MCF 10A (cell line): ENCODE measurements around the gene TRPC1. TPM values are rescaled to one million over a fixed set of nuclear protein-coding genes. Genes with fewer than 3 reads are reported as not detected.
"Not testable (repeated sequence)": the region's sequence is repeated elsewhere in the genome, so short reads cannot be mapped to it uniquely, and the experiment has no call there.

Experiments used
- BruUV-seq: library from RNA; stranded (reverse); fragments of 400-500 nt; replicated peaks from 2 replicates; lab custom pipeline; 2021; lab: Mats Ljungman, UMichigan
- CTCF ChIA-PET: fragments of 300-600 bp; sonication (Branson Sonifier 250); formaldehyde crosslinking; extraction: SDS; loops from one replicate; lab custom pipeline; 2021; ENCODE audit warnings: antibody characterized with exemption, inconsistent platforms; lab: Yijun Ruan, JAX
- POLR2A ChIA-PET: fragments of 300-600, 350-650 bp; sonication (Branson Sonifier 250); formaldehyde crosslinking; extraction: SDS; loops from one replicate; lab custom pipeline; 2020; ENCODE audit warnings: antibody characterized with exemption, inconsistent platforms; lab: Yijun Ruan, JAX
- DNase-seq: peaks from one replicate; pipeline ENCODE4 v3.0.0-alpha.2; 2018; ENCODE audit not compliant: unreplicated experiment
- H3K27ac Mint-ChIP-seq: one replicate; pipeline ENCODE4 v1.8.0; 2022; ENCODE audit warnings: mild to moderate bottlenecking, low read depth, mixed read lengths; ENCODE audit not compliant: unreplicated experiment
- H3K27me3 Mint-ChIP-seq: one replicate; pipeline ENCODE4 v1.8.0; 2022; ENCODE audit warnings: mixed read lengths; ENCODE audit not compliant: insufficient read depth, unreplicated experiment
- H3K36me3 Mint-ChIP-seq: one replicate; pipeline ENCODE4 v1.8.0; 2022; ENCODE audit warnings: mild to moderate bottlenecking, moderate library complexity, mixed read lengths; ENCODE audit not compliant: insufficient read depth, unreplicated experiment
- H3K4me1 Mint-ChIP-seq: one replicate; pipeline ENCODE4 v1.8.0; 2022; ENCODE audit warnings: mixed read lengths; ENCODE audit not compliant: insufficient read depth, unreplicated experiment
- H3K4me3 Mint-ChIP-seq: one replicate; pipeline ENCODE4 v1.8.0; 2022; ENCODE audit warnings: mild to moderate bottlenecking, moderate library complexity, mixed read lengths; ENCODE audit not compliant: unreplicated experiment
- H3K9me3 Mint-ChIP-seq: one replicate; pipeline ENCODE4 v1.8.0; 2022; ENCODE audit warnings: mixed read lengths; ENCODE audit not compliant: unreplicated experiment
- CTCF ChIP-seq: fragments of 200-600 bp; IDR thresholded peaks from one replicate; pipeline ENCODE4 v1.8.0; 2022; ENCODE audit warnings: antibody characterized with exemption, mild to moderate bottlenecking; ENCODE audit not compliant: unreplicated experiment
- intact Hi-C: fragments of 100-400 bp; cut with micrococcal nuclease; formaldehyde crosslinking; loops from 2 replicates; pipeline ENCODE4 v1.14.1; 2022
- total RNA-seq: library from RNA; stranded (reverse); gene quantifications from 2 replicates; pipeline ENCODE4 v1.2.3, GENCODE V29; 2022

TRPC1 gene
- total RNA-seq, 1 experiment from 2014 or later = 9.2 TPM

DNA sequence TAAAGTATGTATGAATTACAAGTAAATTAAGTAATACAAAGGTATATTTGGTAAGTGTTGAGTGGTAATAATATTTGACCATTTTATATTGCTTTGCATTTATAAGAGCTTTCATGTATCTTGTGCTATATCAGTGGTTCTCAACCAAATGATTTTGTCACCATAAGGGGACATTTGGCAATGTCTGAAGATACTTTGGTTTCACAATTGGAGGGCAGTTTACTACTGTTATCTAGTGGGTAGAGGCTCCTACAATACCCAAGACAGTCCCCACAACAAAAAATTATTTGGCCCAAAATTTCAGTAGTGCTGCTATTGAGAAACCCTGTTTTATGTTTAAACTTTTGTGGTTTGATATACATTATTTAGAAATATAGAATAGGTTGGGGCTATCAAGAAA, 14.6 kb downstream of the TRPC1 start:
- CTCF ChIA-PET = no interaction called here
- POLR2A ChIA-PET = no interaction called here
- no peak for TF ChIP-seq CTCF
- no peaks in the 10 kb centered on the region for H3K36me3 Mint-ChIP-seq
- no peak overlapping the region for H3K4me3 Mint-ChIP-seq
- no peak overlapping the region for H3K27ac Mint-ChIP-seq
- no TSS peak for BruUV-seq
- intact Hi-C loops = no loop called here
- no peaks in the 10 kb centered on the region for H3K9me3 Mint-ChIP-seq
- H3K27me3 Mint-ChIP-seq = no peaks in the 10 kb centered on the region
- H3K4me1 Mint-ChIP-seq = no peaks in the 10 kb centered on the region
- DNase-seq = no peak

DNA sequence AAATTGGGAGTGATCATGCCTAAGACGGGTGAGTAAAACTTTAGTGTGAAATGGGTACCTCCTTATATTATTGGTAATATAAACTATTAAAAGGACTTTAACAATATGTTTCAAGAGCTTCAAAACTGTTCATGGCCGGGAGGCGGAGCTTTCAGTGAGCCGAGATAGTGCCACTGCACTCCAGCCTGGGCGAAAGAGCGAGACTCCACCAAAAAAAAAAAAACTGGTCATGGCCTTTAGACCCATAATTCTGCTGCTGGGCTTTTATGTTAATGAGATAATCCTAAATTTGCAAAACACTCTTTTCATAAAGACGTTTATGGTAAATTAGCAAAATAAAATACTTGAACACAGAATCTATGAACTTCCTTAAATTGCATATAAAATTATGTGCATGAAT, 22.8 kb downstream of the TRPC1 start:
- no peaks in the 10 kb centered on the region for H3K27me3 Mint-ChIP-seq
- H3K36me3 Mint-ChIP-seq = peaks cover 23% of the 10 kb centered on the region
- no peak for TF ChIP-seq CTCF
- ChIA-PET CTCF (interaction anchor here (0.6 kb wide), 1 partner anchor 82 kb away, joined by 3 read pairs; no protein-coding TSS in a partner anchor), POLR2A (interaction anchor here (0.7 kb wide), 1 partner anchor 78 kb away, joined by 4 read pairs; no protein-coding TSS in a partner anchor)
- H3K4me3 Mint-ChIP-seq = no peak overlapping the region
- H3K9me3 Mint-ChIP-seq = no peaks in the 10 kb centered on the region
- no peak overlapping the region for H3K27ac Mint-ChIP-seq
- BruUV-seq = no TSS peak
- DNase-seq = no peak
- H3K4me1 Mint-ChIP-seq = no peaks in the 10 kb centered on the region
- intact Hi-C loops = no loop called here

DNA sequence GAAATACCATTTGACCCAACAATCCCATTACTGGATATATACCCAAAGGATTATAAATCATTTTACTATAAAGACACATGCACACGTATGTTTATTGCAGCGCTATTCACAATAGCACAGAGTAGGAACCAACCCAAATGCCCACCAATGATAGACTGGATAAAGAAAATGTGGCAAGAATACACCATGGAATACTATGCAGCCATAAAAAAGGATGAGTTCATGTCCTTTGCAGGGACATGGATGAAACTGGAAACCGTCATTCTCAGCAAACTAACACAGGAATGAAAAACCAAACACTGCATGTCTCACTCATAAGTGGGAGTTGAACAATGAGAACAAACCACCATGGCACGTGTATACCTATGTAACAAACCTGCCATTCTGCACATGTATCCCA, 26.7 kb downstream of the TRPC1 start:
- CTCF ChIA-PET, H3K27me3 Mint-ChIP-seq, H3K9me3 Mint-ChIP-seq, H3K4me3 Mint-ChIP-seq, intact Hi-C loops, DNase-seq, H3K4me1 Mint-ChIP-seq, BruUV-seq, H3K27ac Mint-ChIP-seq, POLR2A ChIA-PET: not testable (repeated sequence)
- H3K36me3 Mint-ChIP-seq = peaks cover 29% of the 10 kb centered on the region

GRCh38 chr3:142752605-142753004, 28.8 kb downstream of the TRPC1 start:
- H3K36me3 Mint-ChIP-seq = peaks cover 29% of the 10 kb centered on the region
- intact Hi-C loops, BruUV-seq, POLR2A ChIA-PET, H3K27ac Mint-ChIP-seq, H3K4me3 Mint-ChIP-seq, H3K9me3 Mint-ChIP-seq, DNase-seq, H3K4me1 Mint-ChIP-seq, H3K27me3 Mint-ChIP-seq, CTCF ChIA-PET: not testable (repeated sequence)

DNA sequence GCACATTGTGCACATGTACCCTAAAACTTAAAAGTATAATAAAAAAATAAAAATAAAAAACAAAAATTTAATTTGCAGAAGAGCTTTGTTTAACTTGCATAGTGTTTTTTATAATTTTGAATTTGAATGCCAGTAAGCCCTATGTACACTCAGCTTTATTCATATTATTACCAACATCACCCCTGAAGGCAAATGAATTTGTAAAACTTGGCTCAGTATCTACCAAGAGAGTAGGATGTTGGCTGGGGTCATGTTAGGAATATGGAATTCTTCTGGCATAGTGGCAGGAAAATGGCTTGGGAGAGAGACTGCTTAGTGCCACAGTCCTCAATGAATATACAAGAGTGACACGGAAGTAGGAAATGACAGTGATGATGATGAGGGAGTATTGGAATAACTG, 30.7 kb downstream of the TRPC1 start:
- no peaks in the 10 kb centered on the region for H3K9me3 Mint-ChIP-seq
- no peaks in the 10 kb centered on the region for H3K27me3 Mint-ChIP-seq
- peaks cover 6% of the 10 kb centered on the region for H3K4me1 Mint-ChIP-seq
- ChIA-PET CTCF (interaction anchor here (0.6 to 0.7 kb wide), 2 partner anchors 22 to 74 kb away, joined by 3 to 5 read pairs; no protein-coding TSS in a partner anchor), POLR2A (no interaction called here)
- intact Hi-C loops = no loop called here
- H3K4me3 Mint-ChIP-seq = no peak overlapping the region
- peaks cover 16% of the 10 kb centered on the region for H3K36me3 Mint-ChIP-seq
- no TSS peak for BruUV-seq
- no peak overlapping the region for H3K27ac Mint-ChIP-seq
- no peak for TF ChIP-seq CTCF
- no peak for DNase-seq
